Peyer's patch (tissue), 4 donors: ENCODE results near the gene TTC12. TPM values are rescaled to one million over a fixed set of nuclear protein-coding genes. Genes with fewer than 3 reads are reported as not detected.

Experiments
- DNase-seq, 3 donors: peaks; one replicate each; pipeline ENCODE4 v3.0.0-alpha.2; 2017 to 2019
- H3K27ac ChIP-seq, 4 donors: fragments of 200-600 bp; sonication (generic); one replicate each; pipeline ENCODE4 v1.5.1; 2016 to 2019
- H3K27me3 ChIP-seq, 2 donors: fragments of 200-600 bp; sonication (generic); one replicate each; pipeline ENCODE4 v1.5.1; 2019
- H3K36me3 ChIP-seq, 3 donors: fragments of 200-600 bp; sonication (generic); one replicate each; pipeline ENCODE4 v1.5.1; 2016 to 2019
- H3K4me1 ChIP-seq, 4 donors: fragments of 200-600 bp; sonication (generic); one replicate each; pipeline ENCODE4 v1.5.1; 2016 to 2019
- H3K4me3 ChIP-seq, 4 donors: fragments of 200-600 bp; sonication (generic); 1 replicate in 3 of 4; 2 replicates in 1 of 4; pipeline ENCODE4 v1.5.1; 2016 to 2019; ENCODE audit warnings: mild to moderate bottlenecking in 1 of 4
- H3K9me3 ChIP-seq, 4 donors: fragments of 200-600 bp; sonication (generic); one replicate each; pipeline ENCODE4 v1.5.1; 2016 to 2019; ENCODE audit warnings: mild to moderate bottlenecking in 1 of 4
- CTCF ChIP-seq, 6 experiments: fragments of 450-650 bp in 4 of 6; fragments of 200-600 bp in 2 of 6; sonication (generic) in 1 of 6; IDR thresholded peaks; one replicate each; pipeline ENCODE4 v1.5.1; 2017 to 2019; ENCODE audit warnings: antibody characterized with exemption in 6 of 6, mild to moderate bottlenecking in 3 of 6, moderate library complexity in 1 of 6
- POLR2A ChIP-seq, 2 donors: fragments of 450-650 bp; IDR thresholded peaks; one replicate each; pipeline ENCODE4 v1.5.1; 2017; ENCODE audit warnings: antibody characterized with exemption in 2 of 2, mild to moderate bottlenecking in 2 of 2, moderate library complexity in 2 of 2
- total RNA-seq, 4 donors: library from RNA; depleted of rRNA; stranded (reverse); fragments of >200 nt; gene quantifications; one replicate each; pipeline ENCODE4 v1.1.0, GENCODE V29; 2016

Gene TTC12
- total RNA-seq, 4 donors from 2014 or later = 6.3 to 62.7 (median 19.8) TPM

GRCh38 chr11:113332023-113332422 lies 17.6 kb downstream of the TTC12 start:
- TF ChIP-seq POLR2A (IDR thresholded peaks at IDR 0.05) = no peak
- TF ChIP-seq CTCF (IDR thresholded peaks at IDR 0.05) = no peak
- Histone ChIP-seq H3K27ac (no peak overlapping the region), H3K27me3 (no peaks in the 10 kb centered on the region), H3K4me3 (no peak overlapping the region), H3K9me3 (no peaks in the 10 kb centered on the region), H3K36me3 (peaks cover 0 to 65% (median 0%) of the 10 kb centered on the region in 3 donors), H3K4me1 (no peaks in the 10 kb centered on the region)
- no peak for DNase-seq

GRCh38 chr11:113332638-113333329 lies 18.4 kb downstream of the TTC12 start:
- Histone ChIP-seq H3K27me3 (no peaks in the 10 kb centered on the region), H3K36me3 (peaks cover 0 to 63% (median 0%) of the 10 kb centered on the region in 3 donors), H3K4me3 (no peak overlapping the region), H3K27ac (no peak overlapping the region), H3K4me1 (no peaks in the 10 kb centered on the region), H3K9me3 (no peaks in the 10 kb centered on the region)
- TF ChIP-seq CTCF (IDR thresholded peaks at IDR 0.05) (no peak), POLR2A (IDR thresholded peaks at IDR 0.05) (no peak)
- DNase-seq = no peak

- peaks cover 0 to 65% (median 0%) of the 10 kb centered on the region in 3 donors for H3K36me3 ChIP-seq
- no peak overlapping the region for H3K27ac ChIP-seq
- TF ChIP-seq POLR2A (IDR thresholded peaks at IDR 0.05) = no peak
- no peak for TF ChIP-seq CTCF (IDR thresholded peaks at IDR 0.05)
- no peak overlapping the region for H3K4me3 ChIP-seq
- H3K27me3 ChIP-seq = no peaks in the 10 kb centered on the region
- H3K9me3 ChIP-seq = no peaks in the 10 kb centered on the region
- H3K4me1 ChIP-seq = no peaks in the 10 kb centered on the region
- no peak for DNase-seq
Measured at GRCh38 chr11:113334183-113334582, 19.8 kb downstream of the TTC12 start.

GRCh38 chr11:113338730-113339129 lies 24.3 kb downstream of the TTC12 start:
- Histone ChIP-seq H3K4me1 (no peaks in the 10 kb centered on the region), H3K27me3 (no peaks in the 10 kb centered on the region), H3K36me3 (peaks cover 0 to 60% (median 0%) of the 10 kb centered on the region in 3 donors), H3K4me3 (no peak overlapping the region), H3K27ac (no peak overlapping the region), H3K9me3 (no peaks in the 10 kb centered on the region)
- DNase-seq = no peak
- TF ChIP-seq CTCF (IDR thresholded peaks at IDR 0.05) (no peak), POLR2A (IDR thresholded peaks at IDR 0.05) (no peak)

GRCh38 chr11:113339929-113340589 lies 25.7 kb downstream of the TTC12 start:
- H3K9me3 ChIP-seq = no peaks in the 10 kb centered on the region
- no peaks in the 10 kb centered on the region for H3K27me3 ChIP-seq
- no peak for TF ChIP-seq POLR2A (IDR thresholded peaks at IDR 0.05)
- no peak for TF ChIP-seq CTCF (IDR thresholded peaks at IDR 0.05)
- no peak for DNase-seq
- peaks cover 0 to 57% (median 0%) of the 10 kb centered on the region in 3 donors for H3K36me3 ChIP-seq
- H3K27ac ChIP-seq = no peak overlapping the region
- no peak overlapping the region for H3K4me3 ChIP-seq
- no peaks in the 10 kb centered on the region for H3K4me1 ChIP-seq
